Loucy (cell line): ENCODE measurements around the gene TAC4.

Source experiments
- CTCF ChIP-seq: fragments of 200-600 bp; sonication (generic); conservative IDR thresholded peaks from 2 replicates; pipeline ENCODE4 v1.5.1; 2014; ENCODE audit warnings: mild to moderate bottlenecking, antibody characterized with exemption, low read length
- EZH2phosphoT487 ChIP-seq: fragments of 200-600 bp; IDR thresholded peaks from 2 replicates; pipeline ENCODE4 v1.6.1; 2018; ENCODE audit warnings: antibody characterized with exemption, mild to moderate bottlenecking, moderate library complexity, borderline replicate concordance

- TF ChIP-seq CTCF, result no peak
- no peak for TF ChIP-seq EZH2phosphoT487
Measured at GRCh38 chr17:49873926-49874325, 26.1 kb upstream of the TAC4 start.
